Fibroblast of lung (primary cell): ENCODE results near the gene PLCG1.

Source experiments
- EZH2 ChIP-seq: IDR thresholded peaks from 2 replicates; pipeline ENCODE4 v1.5.1; 2012; ENCODE audit warnings: low read length, control low read depth, mild to moderate bottlenecking; ENCODE audit errors: missing control alignments
- TF ChIP-seq, protein P1 (sequence below), 2 donors: IDR thresholded peaks in 1 of 2; conservative IDR thresholded peaks in 1 of 2; 1 replicate in 1 of 2; 2 replicates in 1 of 2; pipeline ENCODE4 v1.5.1; 2011 to 2012; ENCODE audit warnings: low read length in 2 of 2, control low read depth in 1 of 2, inconsistent platforms in 1 of 2, low read depth in 1 of 2, mild to moderate bottlenecking in 1 of 2

GRCh38 chr20:41091927-41092326 lies 45.4 kb upstream of the PLCG1 start:
- TF ChIP-seq, protein P1, sequence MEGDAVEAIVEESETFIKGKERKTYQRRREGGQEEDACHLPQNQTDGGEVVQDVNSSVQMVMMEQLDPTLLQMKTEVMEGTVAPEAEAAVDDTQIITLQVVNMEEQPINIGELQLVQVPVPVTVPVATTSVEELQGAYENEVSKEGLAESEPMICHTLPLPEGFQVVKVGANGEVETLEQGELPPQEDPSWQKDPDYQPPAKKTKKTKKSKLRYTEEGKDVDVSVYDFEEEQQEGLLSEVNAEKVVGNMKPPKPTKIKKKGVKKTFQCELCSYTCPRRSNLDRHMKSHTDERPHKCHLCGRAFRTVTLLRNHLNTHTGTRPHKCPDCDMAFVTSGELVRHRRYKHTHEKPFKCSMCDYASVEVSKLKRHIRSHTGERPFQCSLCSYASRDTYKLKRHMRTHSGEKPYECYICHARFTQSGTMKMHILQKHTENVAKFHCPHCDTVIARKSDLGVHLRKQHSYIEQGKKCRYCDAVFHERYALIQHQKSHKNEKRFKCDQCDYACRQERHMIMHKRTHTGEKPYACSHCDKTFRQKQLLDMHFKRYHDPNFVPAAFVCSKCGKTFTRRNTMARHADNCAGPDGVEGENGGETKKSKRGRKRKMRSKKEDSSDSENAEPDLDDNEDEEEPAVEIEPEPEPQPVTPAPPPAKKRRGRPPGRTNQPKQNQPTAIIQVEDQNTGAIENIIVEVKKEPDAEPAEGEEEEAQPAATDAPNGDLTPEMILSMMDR (conservative IDR thresholded peaks at IDR 0.05 in 1 of 2, IDR thresholded peaks at IDR 0.05 in 1 of 2; ENCODE audit: low read depth in 1 of 2, low read length in 2 of 2), result no peak
- TF ChIP-seq EZH2, result no peak
